Activated T-helper 1 cell treated with anti-CD3 and anti-CD28 coated beads, Interleukin-2, amount 50 U/mL, for 16 hours (primary cell): ENCODE data around the gene HOXA4.

Experiments used
- DNase-seq, 2 donors: peaks; one replicate each; pipeline ENCODE4 v3.0.0-alpha.2; 2020; ENCODE audit warnings: low read depth in 1 of 2, low spot score in 1 of 2

Gene HOXA4

GRCh38 chr7:27095050-27095896 lies 35.3 kb downstream of the HOXA4 start:
- DNase-seq: no peak

DNA sequence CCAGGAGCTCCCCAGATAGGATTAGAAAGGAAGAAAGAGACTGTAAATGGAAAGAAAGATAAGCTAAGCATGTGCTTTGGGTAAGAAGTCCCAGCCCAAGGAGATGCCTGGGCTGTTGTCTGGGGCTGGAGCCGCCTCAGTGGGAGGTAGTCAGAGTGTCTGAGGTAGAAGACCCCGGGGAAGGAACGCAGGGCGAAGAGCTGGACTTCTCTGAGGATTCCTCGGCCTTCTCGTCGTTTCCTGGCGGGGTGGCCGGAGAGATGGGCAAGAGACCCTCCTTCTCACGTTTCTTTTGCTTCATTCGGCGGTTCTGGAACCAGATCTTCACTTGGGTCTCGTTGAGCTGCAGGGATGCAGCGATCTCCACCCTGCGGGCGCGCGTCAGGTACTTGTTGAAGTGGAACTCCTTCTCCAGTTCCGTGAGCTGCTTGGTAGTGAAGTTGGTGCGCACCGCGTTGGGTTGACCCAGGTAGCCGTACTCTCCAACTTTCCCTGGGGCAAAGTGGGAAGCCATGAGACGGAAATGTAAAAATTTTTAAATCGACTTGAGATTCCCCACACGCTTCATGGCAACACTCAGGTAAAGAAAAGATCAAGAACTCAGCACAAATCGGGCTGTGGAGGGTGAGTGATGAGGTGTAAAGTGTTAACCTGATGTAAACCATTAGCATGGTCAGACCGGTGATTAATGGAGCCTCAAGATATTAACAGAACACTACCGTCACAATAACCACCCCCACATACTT lies 36.1 kb downstream of the HOXA4 start:
- DNase-seq: no peak

DNA sequence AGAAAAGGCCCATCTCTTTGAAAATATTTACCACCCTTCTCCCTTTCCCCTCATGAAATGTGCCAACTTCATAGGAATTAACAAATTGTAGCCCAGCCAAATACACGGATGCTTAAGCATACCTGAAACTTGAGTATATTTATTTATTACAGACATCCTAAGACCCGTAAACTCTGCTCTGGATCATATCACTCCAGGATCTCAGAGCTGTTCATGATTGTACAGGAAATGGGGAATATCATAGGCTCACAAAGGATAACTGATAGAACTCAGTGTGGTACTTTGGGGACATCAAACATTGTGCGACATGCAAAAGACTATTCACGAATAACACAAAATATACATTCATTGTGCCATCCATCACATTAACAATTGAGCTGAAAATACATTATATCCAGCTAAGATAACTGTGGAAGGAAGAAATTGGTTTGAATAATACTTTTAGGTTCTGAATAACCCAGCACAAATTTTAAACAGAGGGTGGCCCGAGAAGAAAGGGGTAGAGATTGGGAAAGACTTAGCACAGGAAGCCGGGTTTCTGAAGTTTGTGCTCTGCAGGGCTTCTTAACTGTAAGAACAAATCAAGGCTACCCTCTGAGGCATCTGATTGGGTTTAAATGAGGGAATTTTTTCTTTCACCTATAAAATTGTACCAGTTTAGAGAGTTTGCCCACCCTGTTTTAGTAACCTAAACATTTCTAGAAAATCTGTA lies 37.2 kb downstream of the HOXA4 start:
- DNase-seq: no peak

DNA sequence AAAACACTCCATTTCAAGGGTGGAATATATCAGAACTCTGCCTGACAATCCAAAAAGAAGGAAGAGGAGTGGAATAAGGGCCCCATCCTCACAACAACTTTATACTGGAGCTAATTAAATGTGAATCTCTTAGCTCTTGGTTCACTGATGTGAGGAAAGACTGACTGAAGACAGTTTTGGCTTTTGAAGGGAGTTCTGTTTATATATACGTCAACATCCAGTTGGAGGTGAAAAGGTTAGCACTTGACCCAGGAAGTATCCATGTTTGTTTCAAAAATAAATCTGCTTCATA lies 37.8 kb downstream of the HOXA4 start:
- no peak for DNase-seq

GRCh38 chr7:27091941-27092818 lies 38.4 kb downstream of the HOXA4 start:
- no peak for DNase-seq

DNA sequence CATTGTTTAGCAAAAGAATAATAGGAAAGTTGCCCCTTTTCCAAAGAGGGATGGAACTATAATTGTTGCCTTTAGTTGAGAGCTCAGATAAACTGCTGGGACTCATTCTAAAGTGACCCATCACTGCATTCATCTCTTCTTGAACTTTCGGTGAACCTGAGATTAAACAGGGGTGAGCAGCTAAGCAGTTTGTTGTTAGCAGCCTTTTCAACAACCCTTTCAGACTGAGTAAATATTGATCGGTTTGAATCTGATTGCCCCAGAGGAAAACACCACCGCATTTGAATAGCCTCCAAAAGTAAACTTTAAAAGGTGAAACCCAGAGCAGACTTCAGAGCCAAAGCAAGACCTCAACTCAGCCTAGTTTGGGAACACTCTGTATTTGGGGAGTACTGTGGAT lies 39.5 kb downstream of the HOXA4 start:
- no peak for DNase-seq

DNA sequence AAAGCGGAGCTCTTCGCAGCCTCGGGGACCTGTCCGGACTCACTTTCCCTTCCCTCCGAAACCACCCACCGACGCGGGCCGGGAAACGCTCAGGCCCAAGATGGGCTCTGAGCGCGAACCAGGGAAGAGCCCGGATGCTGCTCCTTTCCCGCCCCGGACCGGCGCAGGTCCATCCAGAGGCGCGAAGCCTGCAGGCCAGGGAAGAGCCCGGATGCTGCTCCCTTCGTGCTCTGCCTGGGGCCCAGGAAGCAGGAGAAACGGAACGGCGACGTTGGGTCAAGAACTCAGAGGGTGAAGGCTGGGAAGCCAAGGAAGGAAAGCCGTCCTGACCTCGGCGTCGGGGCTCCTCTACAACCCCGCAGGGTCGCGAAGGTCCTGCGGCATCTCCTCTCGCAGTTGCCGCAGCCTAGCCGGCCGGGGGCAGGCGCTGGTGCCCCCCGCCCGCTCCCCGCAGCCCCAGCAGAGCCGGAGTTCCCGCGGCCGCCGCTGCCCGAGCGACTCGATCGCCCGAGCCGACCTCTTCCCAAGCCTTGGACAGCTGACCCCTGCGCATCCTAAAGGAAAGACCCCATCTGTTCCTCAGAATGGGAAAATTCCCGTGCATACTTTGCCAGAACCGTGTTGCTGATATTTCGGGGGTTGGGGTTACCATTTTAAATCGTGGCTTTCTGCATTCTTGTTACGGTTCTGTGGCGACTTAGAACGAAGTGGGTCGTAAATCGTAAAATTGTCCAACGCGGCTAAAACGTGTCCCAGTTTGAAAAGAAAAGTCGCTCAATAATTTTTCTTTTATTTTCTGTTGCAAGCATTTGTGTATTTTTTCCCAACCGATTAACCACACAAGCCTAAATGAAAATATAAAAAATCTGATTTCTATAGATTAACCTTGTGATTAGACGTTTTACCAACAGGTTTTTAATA lies 42.3 kb downstream of the HOXA4 start:
- DNase-seq: no peak

DNA sequence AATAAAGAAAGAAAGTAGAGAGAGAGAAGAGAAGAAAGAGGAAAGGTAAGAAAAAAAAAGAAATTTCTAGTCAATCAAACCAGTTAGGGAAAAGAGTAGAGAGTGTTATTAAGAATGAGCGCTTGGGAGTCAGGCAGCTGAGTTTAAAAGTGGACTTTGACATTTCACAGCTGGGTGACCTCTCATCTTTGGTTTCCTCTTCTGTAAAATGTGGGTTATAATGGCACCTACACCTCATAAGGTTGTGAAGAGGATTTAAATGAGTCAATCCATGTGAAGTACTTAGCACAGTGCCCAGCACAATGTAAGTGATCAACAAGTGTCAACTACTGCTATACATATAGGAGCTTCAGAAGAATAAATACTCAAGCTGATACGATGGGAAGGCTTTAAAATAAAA lies 46.9 kb downstream of the HOXA4 start:
- no peak for DNase-seq

- DNase-seq: no peak
Observed at GRCh38 chr7:27082171-27082570, 48.4 kb downstream of the HOXA4 start.

GRCh38 chr7:27080844-27081436 lies 49.6 kb downstream of the HOXA4 start:
- DNase-seq: no peak

- DNase-seq: no peak
Observed at GRCh38 chr7:27079234-27079975, 51.2 kb downstream of the HOXA4 start.

DNA sequence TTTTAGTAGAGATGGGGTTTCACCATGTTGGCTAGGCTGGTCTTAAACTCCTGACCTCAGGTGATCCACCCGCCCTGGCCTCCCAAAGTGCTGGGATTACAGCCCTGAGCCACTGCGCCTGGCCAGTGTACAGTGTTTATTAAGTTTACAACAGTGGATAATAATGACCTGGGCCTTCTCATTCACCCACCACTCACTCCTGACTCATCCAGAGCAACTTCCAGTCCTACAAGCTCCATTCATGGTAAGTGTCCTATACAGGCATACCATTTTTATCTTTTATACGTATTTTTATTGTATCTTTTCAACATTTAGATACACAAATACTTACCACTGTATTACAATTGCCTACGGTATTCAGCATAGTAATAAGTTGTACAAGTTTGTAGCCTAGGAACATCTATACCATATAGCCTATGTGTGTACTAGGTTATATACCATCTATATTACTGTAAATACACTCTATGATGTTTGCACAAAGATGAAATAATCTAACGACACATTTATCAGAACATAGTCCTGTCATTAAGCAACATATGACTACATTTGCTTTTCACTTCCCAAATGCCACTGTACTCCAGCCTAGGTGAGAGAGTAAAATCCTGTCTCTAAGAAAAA lies 51.8 kb downstream of the HOXA4 start:
- DNase-seq: no peak
